CD4-positive, alpha-beta T cell treated with Interleukin-15 for 4 hours (primary cell): ENCODE results near the gene C16orf74.

Source experiments
- DNase-seq: peaks from one replicate; pipeline ENCODE4 v3.0.0-alpha.2; 2020; ENCODE audit warnings: low spot score

Gene C16orf74

GRCh38 chr16:85774811-85775210 lies 23.9 kb upstream of the C16orf74 start:
- DNase-seq, result no peak

DNA sequence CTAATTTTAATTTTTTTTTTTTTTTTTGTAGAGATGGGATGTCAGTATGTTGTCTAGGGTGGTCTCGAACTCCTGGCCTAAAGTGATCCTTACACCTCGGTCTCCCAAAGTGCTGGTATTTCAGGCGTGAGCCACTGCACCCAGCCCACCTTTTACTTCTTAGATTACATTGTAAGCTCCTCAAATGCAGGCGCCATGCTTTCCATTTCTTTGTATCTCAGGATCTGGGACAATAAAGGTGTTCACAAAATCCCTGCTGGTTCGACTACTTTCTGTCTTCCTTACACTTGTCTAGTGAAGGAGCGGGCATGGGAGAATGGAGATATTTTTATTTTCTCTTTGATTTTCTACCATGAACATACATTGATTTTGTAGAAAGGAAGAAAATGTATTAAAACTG lies 23.2 kb upstream of the C16orf74 start:
- DNase-seq, result no peak

DNA sequence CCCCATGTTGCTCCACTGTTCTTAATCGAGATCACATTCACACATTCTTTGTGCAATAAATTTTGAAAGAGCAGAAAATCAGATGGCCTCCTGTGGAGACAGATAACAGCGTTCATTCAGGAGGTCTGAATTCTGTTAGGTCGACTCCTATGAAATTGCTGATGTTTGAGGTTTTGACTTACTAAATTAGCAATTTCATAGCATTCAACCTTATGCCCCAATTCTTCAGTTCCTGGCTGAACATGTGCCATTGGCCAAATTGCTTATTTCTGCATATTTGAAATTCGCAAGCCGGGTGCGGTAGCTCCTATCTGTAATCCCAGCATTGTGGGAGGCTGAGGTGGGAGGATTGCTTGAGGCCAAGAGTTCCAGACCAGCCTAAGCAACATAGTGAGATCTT lies 22.1 kb upstream of the C16orf74 start:
- DNase-seq, result no peak

- no peak for DNase-seq
Observed at GRCh38 chr16:85770741-85771140, 19.8 kb upstream of the C16orf74 start.

DNA sequence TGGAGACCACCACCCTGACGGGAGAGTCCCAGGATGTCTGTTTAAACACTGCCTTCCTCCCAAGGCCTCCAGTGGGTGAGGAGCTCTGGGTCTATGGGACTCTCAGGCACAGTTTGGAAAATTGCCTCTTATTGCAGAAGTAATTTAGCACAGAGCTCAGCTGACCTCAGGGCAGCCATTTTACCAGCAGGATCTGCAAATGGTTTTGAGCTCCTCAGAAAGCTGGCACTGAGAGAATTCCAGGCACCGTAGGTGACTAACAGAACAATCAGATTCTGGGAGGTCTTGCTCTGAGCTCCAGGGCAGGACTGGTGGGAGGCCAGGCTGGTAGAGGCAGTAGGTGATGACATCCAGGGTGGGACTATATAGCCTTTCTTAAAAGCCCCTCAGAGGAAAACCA lies 17.3 kb upstream of the C16orf74 start:
- no peak for DNase-seq

DNA sequence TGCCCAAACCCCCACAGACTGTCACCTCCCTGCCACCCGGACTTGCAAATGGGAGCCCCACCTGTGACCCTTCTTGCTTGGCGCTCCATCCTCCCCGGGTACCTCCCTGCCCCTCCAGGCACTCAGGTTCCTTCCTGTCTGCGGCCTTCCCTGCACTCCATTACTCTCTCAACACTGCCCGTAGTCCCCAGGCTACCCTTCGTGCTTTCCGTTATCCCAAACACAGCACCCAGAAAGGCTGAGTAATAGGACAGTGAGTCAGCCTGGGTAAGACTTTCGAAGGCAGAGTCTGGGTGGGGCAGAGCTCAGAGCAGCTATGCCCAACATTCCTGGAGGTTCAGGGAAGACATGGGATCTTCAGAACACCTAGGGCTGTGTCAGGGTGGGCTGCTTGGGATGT lies 16.6 kb upstream of the C16orf74 start:
- no peak for DNase-seq

- no peak for DNase-seq
Observed at GRCh38 chr16:85765767-85766166, 14.9 kb upstream of the C16orf74 start.

DNA sequence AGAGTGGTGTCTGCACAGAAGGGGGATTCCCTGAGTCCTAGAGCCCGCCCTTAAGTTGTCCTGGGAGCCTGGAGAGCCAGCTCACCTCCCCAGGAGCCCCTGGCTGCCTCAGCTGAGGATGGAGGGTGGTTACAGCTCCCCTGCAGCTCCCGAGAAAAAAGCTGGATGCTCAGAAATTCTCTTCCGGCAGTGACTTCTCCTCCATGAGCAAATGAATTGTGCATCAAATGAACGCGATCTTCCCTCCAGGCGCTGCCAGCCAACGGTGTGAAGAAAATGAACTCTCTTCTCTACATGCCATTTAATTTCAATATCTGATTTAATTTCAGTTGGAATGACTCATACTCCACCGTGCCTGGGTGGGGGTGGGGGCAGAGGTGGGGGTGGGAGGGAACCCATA lies 14.3 kb upstream of the C16orf74 start:
- DNase-seq, result no peak

DNA sequence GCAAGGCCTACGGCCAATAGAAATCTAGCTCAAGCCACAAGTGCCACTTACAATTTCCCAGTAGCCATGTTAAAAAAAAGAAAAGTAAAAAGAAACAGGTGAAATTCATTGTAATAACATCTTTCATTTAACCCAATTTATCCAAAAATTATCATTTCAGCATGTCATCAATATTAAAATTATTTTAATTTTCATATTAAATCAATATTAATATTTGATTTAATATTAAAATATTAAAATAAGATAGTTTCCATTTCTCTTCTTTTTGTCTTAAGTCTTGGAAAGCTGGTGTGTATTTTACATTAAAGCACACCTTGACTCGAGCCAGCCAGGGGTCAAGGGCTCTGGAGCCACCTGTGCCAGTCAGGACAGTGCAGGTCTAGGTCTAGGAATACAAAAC lies 12.7 kb upstream of the C16orf74 start:
- DNase-seq, result no peak

DNA sequence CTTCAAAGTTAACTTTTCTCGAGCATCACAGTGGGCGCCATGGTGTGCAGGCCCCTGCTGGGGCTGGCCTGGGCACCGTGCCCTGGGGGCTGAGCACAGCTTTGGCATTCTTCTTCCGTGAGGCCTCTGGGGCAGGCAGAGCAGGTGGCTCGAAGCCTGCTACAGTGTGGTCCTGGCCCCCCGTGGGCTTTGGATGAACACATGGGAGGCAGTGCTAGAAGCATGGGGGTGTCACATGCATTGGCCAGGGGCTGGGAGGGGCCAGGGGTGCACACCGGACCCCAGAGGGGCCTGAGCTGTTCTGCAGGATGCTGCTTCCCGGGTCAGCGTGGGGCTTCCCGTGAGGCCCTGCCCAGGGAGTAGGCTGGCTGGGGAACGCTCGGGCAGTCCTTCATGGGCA lies 12.1 kb upstream of the C16orf74 start:
- no peak for DNase-seq

GRCh38 chr16:85761861-85762260 lies 11.0 kb upstream of the C16orf74 start:
- DNase-seq, result no peak

- DNase-seq, result no peak
Observed at GRCh38 chr16:85759631-85760419, 8.9 kb upstream of the C16orf74 start.

DNA sequence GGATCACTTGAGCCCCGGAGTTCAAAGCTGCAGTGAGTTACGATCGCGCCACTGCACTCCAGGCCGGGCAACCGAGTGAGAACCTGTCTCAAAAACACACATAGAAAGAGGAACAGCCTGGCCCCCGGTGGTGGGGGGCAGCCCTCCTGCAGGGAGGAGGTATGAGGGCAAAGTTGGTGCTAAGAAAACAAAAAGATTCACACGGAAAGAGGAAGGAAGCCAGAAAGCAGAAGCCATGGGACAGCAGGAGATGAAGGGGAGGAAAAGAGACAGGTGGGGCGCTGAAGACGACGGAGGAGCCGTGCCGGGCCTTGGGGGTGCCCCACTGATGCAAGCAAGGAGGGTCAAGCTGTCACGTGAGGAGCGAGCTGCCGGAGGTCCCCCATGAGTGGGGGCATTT lies 8.2 kb upstream of the C16orf74 start:
- no peak for DNase-seq

- DNase-seq, result no peak
Observed at GRCh38 chr16:85757341-85757822, 6.5 kb upstream of the C16orf74 start.

DNA sequence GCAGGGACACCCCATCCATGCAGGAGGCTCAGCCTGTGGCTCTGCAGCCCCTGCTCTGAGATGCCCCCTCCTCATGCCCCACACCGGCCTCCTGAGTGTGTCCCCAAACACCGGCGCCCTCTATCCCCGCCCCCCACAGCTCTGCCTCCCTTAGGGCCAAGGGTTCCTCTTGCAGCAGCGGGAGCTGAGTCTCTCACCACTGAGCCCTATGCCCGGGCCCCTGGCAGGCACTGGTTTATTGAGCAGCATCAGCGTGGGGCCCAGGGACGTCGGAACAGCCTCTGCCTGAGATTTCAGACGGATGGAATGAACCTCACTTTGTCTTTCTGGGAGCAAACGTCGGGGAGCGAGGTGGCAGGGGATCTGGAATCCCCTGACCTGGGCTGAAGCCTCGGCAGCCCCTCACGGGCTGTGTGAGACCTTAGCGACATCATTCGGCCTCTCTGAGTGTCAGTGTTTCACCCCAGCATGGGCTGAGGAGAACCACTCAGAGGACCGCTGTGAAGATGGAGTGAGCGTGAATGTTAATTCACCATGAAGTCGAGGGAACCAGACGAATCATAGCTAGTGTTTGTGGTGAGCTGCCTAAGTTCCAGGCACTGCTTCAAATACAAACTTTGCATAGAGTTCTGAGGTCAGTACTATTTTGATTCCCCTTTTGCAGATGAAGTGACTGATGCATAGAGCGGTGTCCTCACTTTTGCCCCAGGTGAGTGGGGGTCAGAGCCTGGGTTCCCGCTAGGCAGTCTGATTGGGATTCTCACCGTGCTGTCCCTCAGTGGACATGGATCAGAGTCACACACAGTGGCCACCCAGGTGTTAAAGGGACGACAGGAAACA lies 5.3 kb upstream of the C16orf74 start:
- DNase-seq, result no peak

GRCh38 chr16:85754413-85754812 lies 3.5 kb upstream of the C16orf74 start:
- DNase-seq, result no peak

DNA sequence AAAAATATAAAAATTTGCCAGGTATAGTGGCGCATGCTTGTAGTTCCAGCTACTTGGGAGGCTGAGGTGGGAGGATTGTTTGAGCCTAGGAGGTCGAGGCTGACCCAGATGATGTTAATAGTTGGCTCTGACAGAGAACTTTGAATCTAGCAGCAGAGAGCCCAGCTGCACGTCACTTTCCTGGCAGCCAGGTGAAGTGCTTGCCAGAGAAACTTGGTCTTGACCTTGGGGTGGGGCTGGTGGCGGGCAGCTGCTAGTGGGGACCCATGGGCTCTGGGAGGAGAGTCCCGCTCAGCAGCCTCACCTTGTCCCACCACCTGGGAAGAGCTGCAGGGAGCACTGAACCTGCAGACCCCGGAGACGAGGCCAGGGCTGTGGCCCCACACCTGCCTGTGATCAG lies 3.1 kb upstream of the C16orf74 start:
- no peak for DNase-seq

DNA sequence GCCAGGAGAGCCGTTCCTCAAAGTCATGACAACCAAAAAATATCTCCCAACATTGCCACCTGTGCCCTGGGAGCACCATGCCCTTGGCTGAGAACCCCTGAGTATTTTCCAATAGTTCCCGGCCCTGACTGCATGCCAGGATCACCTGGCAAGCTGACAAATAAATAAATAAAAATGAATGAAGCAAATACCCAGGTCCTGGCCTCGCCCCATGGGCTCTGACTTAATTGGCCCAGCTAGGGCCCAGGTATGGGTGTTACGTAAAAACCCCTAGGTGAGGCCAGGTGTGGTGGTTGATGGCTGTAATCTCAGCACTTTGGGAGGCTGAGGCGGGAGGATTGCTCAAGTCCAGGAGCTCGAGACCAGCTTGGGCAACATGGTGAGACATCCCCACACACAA lies 2.7 kb upstream of the C16orf74 start:
- no peak for DNase-seq

DNA sequence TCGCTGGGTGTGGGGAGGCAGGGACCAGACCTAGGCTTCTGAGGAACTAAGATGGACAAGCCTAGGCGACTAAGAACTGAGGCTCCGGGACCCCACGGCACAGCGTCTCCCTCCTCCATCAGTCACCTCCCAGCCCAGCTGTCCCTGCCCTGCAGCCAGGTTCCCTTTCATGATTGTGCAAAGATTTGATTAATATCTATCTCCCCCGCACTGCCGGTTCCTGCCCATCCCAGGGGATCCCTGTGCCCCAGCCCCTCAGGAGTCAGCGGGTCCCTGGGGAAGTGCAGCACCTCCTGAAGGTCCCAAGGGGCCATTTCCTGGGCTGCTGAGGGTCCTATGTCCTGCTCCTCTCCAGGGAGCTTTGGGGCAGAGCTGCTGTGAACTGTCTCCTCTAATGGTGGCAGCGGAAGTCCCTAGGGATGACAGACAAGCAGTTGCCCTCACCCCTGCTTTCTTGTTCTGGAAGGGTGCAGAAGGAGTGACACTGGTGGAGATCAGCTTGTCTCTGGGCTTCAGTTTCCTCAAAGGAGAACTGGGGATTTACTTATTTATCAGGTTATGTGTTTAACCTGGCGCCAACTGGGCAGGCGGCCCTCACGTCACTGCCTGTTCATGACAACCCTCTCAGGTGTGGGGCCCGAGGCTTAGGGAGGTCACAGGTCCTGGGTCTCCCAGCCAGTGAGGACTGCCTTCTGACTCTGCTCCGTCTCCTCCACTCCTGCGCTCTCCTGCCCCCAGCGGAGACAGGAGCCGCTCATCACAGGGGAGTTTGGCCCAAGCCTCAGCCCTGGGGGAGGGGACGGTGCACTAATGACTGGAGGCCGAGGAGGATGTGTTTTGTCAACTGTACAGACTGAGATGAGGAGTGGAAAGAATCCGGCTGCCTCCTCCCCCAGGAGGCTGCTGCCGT lies 1.9 kb upstream of the C16orf74 start:
- DNase-seq, result no peak

- DNase-seq, result no peak
Observed at GRCh38 chr16:85751698-85752501, 1.0 kb upstream of the C16orf74 start.

GRCh38 chr16:85750146-85750826 lies 610 bp downstream of the C16orf74 start:
- no peak for DNase-seq
